NCI-H2171 (cell line): Measurements from ENCODE around the gene MCHR1.

Experiments
- DNase-seq: peaks from one replicate; lab custom pipeline; 2025; lab: John Stamatoyannopoulos, UW

The MCHR1 gene

GRCh38 chr22:40727070-40727963 is 48.0 kb downstream of the MCHR1 start:
- DNase-seq = no peak

- DNase-seq = no peak
These were observed 48.8 kb downstream of the MCHR1 start for GRCh38 chr22:40727964-40728615.

- peak; percentile 85 for DNase-seq
These were observed 49.5 kb downstream of the MCHR1 start for GRCh38 chr22:40728731-40729189.

GRCh38 chr22:40729284-40729683 is 50.0 kb downstream of the MCHR1 start:
- DNase-seq = no peak
